H9 (cell line): ENCODE measurements around the gene CCDC9B. TPM values are rescaled to one million over a fixed set of nuclear protein-coding genes. Genes with fewer than 3 reads are reported as not detected.

Experiments
- DNase-seq: peaks from one replicate; pipeline ENCODE4 v3.0.0-alpha.2; 2017
- H2AFZ ChIP-seq: one replicate; pipeline ENCODE4 v1.6.1; 2013; ENCODE audit warnings: mild to moderate bottlenecking, low read length, control low read depth, moderate library complexity
- H2AK5ac ChIP-seq: 2 replicates; pipeline ENCODE4 v1.6.1; 2013; ENCODE audit warnings: low read length, control low read depth, mixed read lengths; ENCODE audit not compliant: insufficient read length
- H2BK120ac ChIP-seq: one replicate; pipeline ENCODE4 v1.6.1; 2013; ENCODE audit warnings: low read depth, mild to moderate bottlenecking, low read length, control low read depth, inconsistent platforms; ENCODE audit not compliant: poor library complexity, severe bottlenecking
- H2BK12ac ChIP-seq: 2 replicates; pipeline ENCODE4 v1.6.1; 2013; ENCODE audit warnings: low read length, control low read depth, mixed read lengths, low read depth; ENCODE audit not compliant: insufficient read length
- H2BK15ac ChIP-seq: 2 replicates; pipeline ENCODE4 v1.6.1; 2013; ENCODE audit warnings: low read depth, low read length, control low read depth
- H2BK20ac ChIP-seq: one replicate; pipeline ENCODE4 v1.6.1; 2013; ENCODE audit warnings: low read depth, mild to moderate bottlenecking, low read length, control low read depth, inconsistent platforms; ENCODE audit not compliant: poor library complexity, severe bottlenecking
- H2BK5ac ChIP-seq: 2 replicates; pipeline ENCODE4 v1.6.1; 2013; ENCODE audit warnings: low read length, control low read depth, mixed read lengths; ENCODE audit not compliant: insufficient read length
- H3K14ac ChIP-seq: 2 replicates; pipeline ENCODE4 v1.6.1; 2013; ENCODE audit warnings: low read length, control low read depth; ENCODE audit not compliant: insufficient read depth
- H3K18ac ChIP-seq: 2 replicates; pipeline ENCODE4 v1.6.1; 2013; ENCODE audit warnings: low read depth, mild to moderate bottlenecking, mixed read lengths, low read length, control low read depth; ENCODE audit not compliant: insufficient read length
- H3K23ac ChIP-seq: 2 replicates; pipeline ENCODE4 v1.6.1; 2013; ENCODE audit warnings: low read length, control low read depth, mixed read lengths, low read depth; ENCODE audit not compliant: insufficient read length
- H3K23me2 ChIP-seq: 2 replicates; pipeline ENCODE4 v1.6.1; 2013; ENCODE audit warnings: low read depth, mild to moderate bottlenecking, mixed read lengths, low read length, control low read depth; ENCODE audit not compliant: insufficient read length, poor library complexity, severe bottlenecking
- H3K27ac ChIP-seq: 2 replicates; pipeline ENCODE4 v1.5.1; 2013; ENCODE audit warnings: low read length, control low read depth, mixed read lengths, low read depth; ENCODE audit not compliant: insufficient read length
- H3K27me3 ChIP-seq: 2 replicates; pipeline ENCODE4 v1.6.1; 2013; ENCODE audit warnings: low read length, control low read depth, inconsistent platforms; ENCODE audit not compliant: insufficient read depth
- H3K4ac ChIP-seq: 2 replicates; pipeline ENCODE4 v1.6.1; 2013; ENCODE audit warnings: low read depth, mild to moderate bottlenecking, control low read depth, inconsistent platforms, low read length, moderate library complexity
- H3K4me1 ChIP-seq: 2 replicates; pipeline ENCODE4 v1.6.1; 2013; ENCODE audit warnings: low read length, control low read depth, inconsistent platforms; ENCODE audit not compliant: insufficient read depth
- H3K4me2 ChIP-seq: 2 replicates; pipeline ENCODE4 v1.6.1; 2013; ENCODE audit warnings: low read length, control low read depth, mixed read lengths; ENCODE audit not compliant: insufficient read length, insufficient read depth
- H3K56ac ChIP-seq: 2 replicates; pipeline ENCODE4 v1.6.1; 2013; ENCODE audit warnings: low read depth, mild to moderate bottlenecking, mixed read lengths, low read length, control low read depth; ENCODE audit not compliant: insufficient read length
- H3K79me1 ChIP-seq: 2 replicates; pipeline ENCODE4 v1.6.1; 2013; ENCODE audit warnings: low read depth, mild to moderate bottlenecking, moderate library complexity, low read length, control low read depth, inconsistent platforms; ENCODE audit not compliant: insufficient read depth, poor library complexity, severe bottlenecking
- H3K79me2 ChIP-seq: 2 replicates; pipeline ENCODE4 v1.6.1; 2013; ENCODE audit warnings: low read length, control low read depth, inconsistent platforms; ENCODE audit not compliant: insufficient read depth
- H3K9ac ChIP-seq: 2 replicates; pipeline ENCODE4 v1.6.1; 2013; ENCODE audit warnings: low read length, control low read depth, mixed read lengths; ENCODE audit not compliant: insufficient read length; ENCODE audit errors: extremely low read depth
- H3K9me3 ChIP-seq: one replicate; pipeline ENCODE4 v1.6.1; 2013; ENCODE audit warnings: low read depth, low read length, inconsistent platforms; ENCODE audit not compliant: control insufficient read depth
- H3T11ph ChIP-seq: one replicate; pipeline ENCODE4 v1.6.1; 2013; ENCODE audit warnings: mild to moderate bottlenecking, low read length, control low read depth, inconsistent platforms
- H4K20me1 ChIP-seq: one replicate; pipeline ENCODE4 v1.6.1; 2013; ENCODE audit not compliant: control insufficient read depth, insufficient read length, insufficient read depth
- H4K5ac ChIP-seq: 2 replicates; pipeline ENCODE4 v1.6.1; 2013; ENCODE audit warnings: low read depth, mild to moderate bottlenecking, mixed read lengths, low read length, control low read depth; ENCODE audit not compliant: insufficient read length
- H4K8ac ChIP-seq: replicated peaks from 2 replicates; pipeline ENCODE4 v1.6.1; 2013; ENCODE audit warnings: low read length, control low read depth, mixed read lengths, low read depth; ENCODE audit not compliant: insufficient read length
- H4K91ac ChIP-seq: 2 replicates; pipeline ENCODE4 v1.6.1; 2013; ENCODE audit warnings: low read depth, mild to moderate bottlenecking, moderate library complexity, mixed read lengths, low read length, control low read depth; ENCODE audit not compliant: insufficient read length
- H3K27ac Mint-ChIP-seq, 3 experiments: 2 replicates in 2 of 3; 3 replicates in 1 of 3; pipeline ENCODE4 v1.8.0; 2020 to 2021; ENCODE audit warnings: mixed read lengths in 3 of 3, mild to moderate bottlenecking in 1 of 3, moderate library complexity in 1 of 3
- H3K27me3 Mint-ChIP-seq: 2 replicates; pipeline ENCODE4 v1.8.0; 2021; ENCODE audit warnings: low read depth, mild to moderate bottlenecking, moderate library complexity, mixed read lengths
- H3K36me3 Mint-ChIP-seq, 3 experiments: 2 replicates in 2 of 3; 3 replicates in 1 of 3; pipeline ENCODE4 v1.8.0; 2020 to 2021; ENCODE audit warnings: low read depth in 3 of 3, mixed read lengths in 3 of 3; ENCODE audit not compliant: insufficient read depth in 1 of 3
- H3K4me1 Mint-ChIP-seq, 2 experiments: 2 replicates each; pipeline ENCODE4 v1.8.0; 2020; ENCODE audit warnings: mixed read lengths in 2 of 2
- H3K4me3 Mint-ChIP-seq, 2 experiments: 2 replicates in 1 of 2; 3 replicates in 1 of 2; pipeline ENCODE4 v1.8.0; 2020 to 2021; ENCODE audit warnings: mild to moderate bottlenecking in 2 of 2, mixed read lengths in 2 of 2, moderate library complexity in 1 of 2
- H3K9me3 Mint-ChIP-seq, 2 experiments: 2 replicates in 1 of 2; 3 replicates in 1 of 2; pipeline ENCODE4 v1.8.0; 2020; ENCODE audit warnings: mild to moderate bottlenecking in 2 of 2, mixed read lengths in 2 of 2, moderate library complexity in 1 of 2
- CTCF ChIP-seq: fragments of 200-600 bp; sonication (generic); conservative IDR thresholded peaks from 3 replicates; pipeline ENCODE4 v1.8.0; 2021; ENCODE audit warnings: antibody characterized with exemption, mild to moderate bottlenecking
- WGBS: extraction: QIAGEN DNeasy Blood & Tissue Kit; methylation state at CpG from one replicate; pipeline ENCODE4 v1.1.7; 2013; ENCODE audit warnings: missing lambda C conversion rate, low lambda C conversion rate, mixed read lengths; ENCODE audit not compliant: insufficient read length; ENCODE audit errors: extremely low coverage; 5-methylcytosine and 5-hydroxymethylcytosine counted together
- total RNA-seq: library from RNA; stranded (reverse); gene quantifications from 2 replicates; pipeline ENCODE4 v1.2.1, GENCODE V29; 2021

Gene CCDC9B
- total RNA-seq, 1 experiment from 2014 or later, result 0.48 TPM

GRCh38 chr15:40329804-40330203, 10.9 kb downstream of the CCDC9B start:
- Histone ChIP-seq H2BK12ac (no peak overlapping the region), H3K79me1 (no peaks in the 10 kb centered on the region), H3T11ph (no peak overlapping the region), H4K5ac (no peak overlapping the region), H3K14ac (no peak overlapping the region), H2BK120ac (no peak overlapping the region), H3K27ac (no peak overlapping the region), H3K9ac (no peak overlapping the region), H2BK5ac (no peak overlapping the region), H3K23me2 (peaks cover under 1% of the 10 kb centered on the region), H3K4me1 (peaks cover 25% of the 10 kb centered on the region; the same call in 1 of the 2 replicates), H3K4ac (no peak overlapping the region), H3K18ac (no peak overlapping the region), H3K4me2 (no peak overlapping the region), H3K56ac (no peak overlapping the region), H2BK15ac (no peak overlapping the region), H2AFZ (no peak overlapping the region), H3K27me3 (no peaks in the 10 kb centered on the region), H2BK20ac (no peak overlapping the region), H3K23ac (no peak overlapping the region), H3K9me3 (no peaks in the 10 kb centered on the region), H2AK5ac (no peak overlapping the region), H4K91ac (no peak overlapping the region), H3K79me2 (no peaks in the 10 kb centered on the region), H4K20me1 (no peaks in the 10 kb centered on the region), H4K8ac (no peak overlapping the region)
- peaks cover 0 to 6% of the 10 kb centered on the region in 2 experiments; a peak in 1 of 5 replicates for H3K9me3 Mint-ChIP-seq
- no CpG with 5 or more reads among the region's 7 CpGs for WGBS
- DNase-seq, result no peak
- H3K27ac Mint-ChIP-seq, result no peak overlapping the region
- peaks cover 4 to 28% (median 13%) of the 10 kb centered on the region in 3 experiments; a peak in 6 of 7 replicates for H3K36me3 Mint-ChIP-seq
- no peak overlapping the region for H3K4me3 Mint-ChIP-seq
- H3K4me1 Mint-ChIP-seq, result peaks cover 60 to 63% of the 10 kb centered on the region in 2 experiments
- peaks cover 14% of the 10 kb centered on the region for H3K27me3 Mint-ChIP-seq
- TF ChIP-seq CTCF, result no peak
